ENCODE results near the gene EIF2D.

Gene EIF2D

DNA sequence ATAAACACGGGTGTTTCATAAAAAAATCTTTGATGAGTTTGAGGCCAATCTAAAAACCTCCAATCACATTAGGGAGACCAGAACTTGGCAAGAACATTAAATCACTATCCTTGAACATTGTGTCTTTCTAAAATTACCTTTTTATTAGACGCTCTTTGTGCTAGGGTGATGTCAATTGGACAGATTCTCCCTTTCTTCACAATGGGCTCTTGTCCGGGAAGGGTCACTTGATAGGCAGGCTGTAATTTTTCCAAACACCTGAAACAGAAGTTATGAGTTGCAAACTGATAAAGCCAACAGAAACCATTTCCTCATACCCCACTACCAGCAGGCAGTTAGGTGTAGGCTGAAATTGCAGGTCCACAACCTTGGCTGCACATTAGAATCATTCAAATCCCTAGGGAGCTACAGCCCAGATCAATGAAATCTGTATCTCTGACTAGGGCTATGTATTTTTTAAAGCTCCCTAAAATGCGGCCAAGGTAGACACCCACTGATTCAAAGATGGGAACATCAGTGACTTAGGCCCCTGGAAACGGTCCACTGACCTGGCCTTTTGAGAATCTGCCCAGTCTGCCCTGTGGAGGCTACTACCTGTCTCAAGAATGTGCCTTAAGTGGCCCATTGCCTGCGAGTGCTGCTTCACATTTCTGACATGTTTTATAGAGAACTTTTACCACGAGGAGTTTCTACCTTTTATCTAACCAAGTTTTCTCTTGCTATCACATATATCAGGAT, 16.5 kb downstream of the EIF2D start:
- DNase-seq: no peak
- Histone ChIP-seq H3K4me3 (ENCODE audit: low read depth in 1 of 2, low read length in 2 of 2) (no peak overlapping the region), H3K79me2 (ENCODE audit: insufficient read depth, low read length) (no peaks in the 10 kb centered on the region), H3K4me1 (ENCODE audit: insufficient read depth, low read length) (no peaks in the 10 kb centered on the region), H3K9ac (ENCODE audit: low read depth, low read length) (no peak overlapping the region), H3K36me3 (ENCODE audit: insufficient read depth, low read length) (peaks cover 91% of the 10 kb centered on the region), H2AFZ (ENCODE audit: low read depth, low read length) (no peak overlapping the region), H4K20me1 (ENCODE audit: insufficient read depth, low read length) (no peaks in the 10 kb centered on the region), H3K27ac (ENCODE audit: low read length) (no peak overlapping the region), H3K9me3 (ENCODE audit: insufficient read depth, low read length, severe bottlenecking) (no peaks in the 10 kb centered on the region), H3K4me2 (ENCODE audit: insufficient read depth, low read length) (no peak overlapping the region), H3K27me3 (ENCODE audit: insufficient read depth, low read length, poor library complexity) (no peaks in the 10 kb centered on the region)
- TF ChIP-seq, protein P1, sequence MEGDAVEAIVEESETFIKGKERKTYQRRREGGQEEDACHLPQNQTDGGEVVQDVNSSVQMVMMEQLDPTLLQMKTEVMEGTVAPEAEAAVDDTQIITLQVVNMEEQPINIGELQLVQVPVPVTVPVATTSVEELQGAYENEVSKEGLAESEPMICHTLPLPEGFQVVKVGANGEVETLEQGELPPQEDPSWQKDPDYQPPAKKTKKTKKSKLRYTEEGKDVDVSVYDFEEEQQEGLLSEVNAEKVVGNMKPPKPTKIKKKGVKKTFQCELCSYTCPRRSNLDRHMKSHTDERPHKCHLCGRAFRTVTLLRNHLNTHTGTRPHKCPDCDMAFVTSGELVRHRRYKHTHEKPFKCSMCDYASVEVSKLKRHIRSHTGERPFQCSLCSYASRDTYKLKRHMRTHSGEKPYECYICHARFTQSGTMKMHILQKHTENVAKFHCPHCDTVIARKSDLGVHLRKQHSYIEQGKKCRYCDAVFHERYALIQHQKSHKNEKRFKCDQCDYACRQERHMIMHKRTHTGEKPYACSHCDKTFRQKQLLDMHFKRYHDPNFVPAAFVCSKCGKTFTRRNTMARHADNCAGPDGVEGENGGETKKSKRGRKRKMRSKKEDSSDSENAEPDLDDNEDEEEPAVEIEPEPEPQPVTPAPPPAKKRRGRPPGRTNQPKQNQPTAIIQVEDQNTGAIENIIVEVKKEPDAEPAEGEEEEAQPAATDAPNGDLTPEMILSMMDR (IDR thresholded peaks at IDR 0.05; ENCODE audit: borderline replicate concordance, extremely low read depth, low read length, poor library complexity, severe bottlenecking): no peak
- TF ChIP-seq EZH2 (IDR thresholded peaks at IDR 0.05; ENCODE audit: borderline replicate concordance, low read depth, low read length, severe bottlenecking): no peak
- no peak for ATAC-seq (ENCODE audit: insufficient read depth, low read depth)

DNA sequence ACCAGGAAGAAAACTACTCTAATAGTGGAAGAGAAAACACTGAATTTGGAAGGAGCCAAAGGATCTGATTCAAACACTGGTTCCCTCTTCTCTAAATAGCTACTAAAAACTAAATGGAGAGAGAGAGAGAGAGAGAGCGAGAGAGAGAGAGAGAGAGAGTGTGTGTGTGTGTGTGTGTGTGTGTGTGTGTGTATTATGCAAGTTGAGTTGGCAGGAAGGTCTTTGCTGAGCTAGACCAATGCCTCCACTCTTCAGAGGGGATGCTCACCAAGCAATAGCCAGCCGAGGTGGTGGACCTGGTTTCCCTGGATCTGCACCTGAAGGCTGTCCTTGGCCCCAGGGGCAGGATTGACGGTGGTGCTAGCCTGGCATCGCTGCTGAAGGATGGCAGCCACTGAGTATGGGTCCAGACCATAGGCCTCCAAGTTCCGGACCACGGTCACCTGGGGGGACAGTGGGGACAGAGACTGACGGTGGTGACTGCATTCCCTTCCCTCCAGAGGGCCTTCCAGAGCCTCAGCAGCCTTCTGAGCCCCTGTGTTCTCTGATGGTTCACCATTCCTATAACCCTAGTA, 18.8 kb downstream of the EIF2D start:
- DNase-seq (no peak), ATAC-seq (ENCODE audit: insufficient read depth, low read depth) (no peak)
- Histone ChIP-seq H3K79me2 (ENCODE audit: insufficient read depth, low read length) (no peaks in the 10 kb centered on the region), H3K36me3 (ENCODE audit: insufficient read depth, low read length) (peaks cover 91% of the 10 kb centered on the region), H3K9ac (ENCODE audit: low read depth, low read length) (no peak overlapping the region), H3K27ac (ENCODE audit: low read length) (no peak overlapping the region), H2AFZ (ENCODE audit: low read depth, low read length) (no peak overlapping the region), H3K9me3 (ENCODE audit: insufficient read depth, low read length, severe bottlenecking) (no peaks in the 10 kb centered on the region), H3K4me2 (ENCODE audit: insufficient read depth, low read length) (no peak overlapping the region), H3K4me3 (ENCODE audit: low read depth in 1 of 2, low read length in 2 of 2) (no peak overlapping the region), H3K27me3 (ENCODE audit: insufficient read depth, low read length, poor library complexity) (no peaks in the 10 kb centered on the region), H4K20me1 (ENCODE audit: insufficient read depth, low read length) (no peaks in the 10 kb centered on the region), H3K4me1 (ENCODE audit: insufficient read depth, low read length) (no peaks in the 10 kb centered on the region)
- no peak for TF ChIP-seq EZH2 (IDR thresholded peaks at IDR 0.05; ENCODE audit: borderline replicate concordance, low read depth, low read length, severe bottlenecking)

DNA sequence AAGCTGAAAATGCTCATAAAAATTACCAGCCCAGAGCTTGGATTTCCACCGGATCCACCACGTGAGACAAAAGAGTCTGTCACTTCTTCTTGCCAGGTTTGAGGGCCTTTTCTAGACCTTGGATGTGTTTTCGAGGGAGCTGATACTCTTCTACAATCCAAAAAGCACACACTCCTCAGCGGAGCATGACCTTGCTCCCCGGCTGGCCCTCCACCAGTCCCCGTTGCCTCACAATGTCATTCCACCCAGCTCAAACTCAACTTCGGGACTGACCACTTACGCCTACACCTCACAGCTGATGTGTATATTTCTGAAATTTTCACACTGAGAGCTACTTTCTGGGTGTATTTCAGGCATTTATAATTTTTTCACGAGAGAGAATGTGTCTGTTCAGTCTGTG, 20.6 kb downstream of the EIF2D start:
- H3K4me3 ChIP-seq (ENCODE audit: low read depth in 1 of 2, low read length in 2 of 2): no peak overlapping the region
- H3K4me1 ChIP-seq (ENCODE audit: insufficient read depth, low read length): no peaks in the 10 kb centered on the region
- no peak overlapping the region for H3K4me2 ChIP-seq (ENCODE audit: insufficient read depth, low read length)
- H2AFZ ChIP-seq (ENCODE audit: low read depth, low read length): no peak overlapping the region
- no peak overlapping the region for H3K9ac ChIP-seq (ENCODE audit: low read depth, low read length)
- H3K27me3 ChIP-seq (ENCODE audit: insufficient read depth, low read length, poor library complexity): no peaks in the 10 kb centered on the region
- no peak for ATAC-seq (ENCODE audit: insufficient read depth, low read depth)
- no peaks in the 10 kb centered on the region for H3K79me2 ChIP-seq (ENCODE audit: insufficient read depth, low read length)
- H3K36me3 ChIP-seq (ENCODE audit: insufficient read depth, low read length): peaks cover 95% of the 10 kb centered on the region
- H4K20me1 ChIP-seq (ENCODE audit: insufficient read depth, low read length): 0 out of 2 replicates have a peak, but pooled peaks cover 3% of the 10 kb centered on the region
- TF ChIP-seq, protein P1 (IDR thresholded peaks at IDR 0.05; ENCODE audit: borderline replicate concordance, extremely low read depth, low read length, poor library complexity, severe bottlenecking): no peak
- no peak for TF ChIP-seq EZH2 (IDR thresholded peaks at IDR 0.05; ENCODE audit: borderline replicate concordance, low read depth, low read length, severe bottlenecking)
- no peak overlapping the region for H3K27ac ChIP-seq (ENCODE audit: low read length)
- H3K9me3 ChIP-seq (ENCODE audit: insufficient read depth, low read length, severe bottlenecking): no peaks in the 10 kb centered on the region
- no peak for DNase-seq

DNA sequence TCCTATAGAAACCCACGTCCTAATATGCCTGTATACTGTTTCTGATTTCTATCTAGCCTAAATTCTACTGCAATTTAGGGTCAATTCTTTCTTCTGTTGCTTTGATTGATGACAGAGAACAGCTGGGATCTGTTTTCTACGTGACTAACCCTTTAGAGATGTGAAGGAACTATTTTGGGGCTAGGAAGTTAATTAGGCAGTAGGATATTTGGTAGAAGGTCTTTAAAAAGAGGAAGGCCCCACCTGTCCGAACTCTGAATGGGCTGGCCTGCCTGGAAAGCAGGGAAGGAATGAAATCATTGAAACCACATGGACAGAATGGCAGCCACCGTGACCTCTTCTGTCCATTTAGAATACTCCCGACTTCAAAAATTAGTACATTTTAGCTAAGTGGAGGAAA, 21.0 kb downstream of the EIF2D start:
- peaks cover 96% of the 10 kb centered on the region for H3K36me3 ChIP-seq (ENCODE audit: insufficient read depth, low read length)
- DNase-seq (no peak), ATAC-seq (ENCODE audit: insufficient read depth, low read depth) (no peak)
- H3K4me1 ChIP-seq (ENCODE audit: insufficient read depth, low read length): no peaks in the 10 kb centered on the region
- H3K27me3 ChIP-seq (ENCODE audit: insufficient read depth, low read length, poor library complexity): no peaks in the 10 kb centered on the region
- no peak overlapping the region for H3K27ac ChIP-seq (ENCODE audit: low read length)
- no peaks in the 10 kb centered on the region for H3K9me3 ChIP-seq (ENCODE audit: insufficient read depth, low read length, severe bottlenecking)
- H3K4me3 ChIP-seq (ENCODE audit: low read depth in 1 of 2, low read length in 2 of 2): no peak overlapping the region
- TF ChIP-seq, protein P1 (IDR thresholded peaks at IDR 0.05; ENCODE audit: borderline replicate concordance, extremely low read depth, low read length, poor library complexity, severe bottlenecking): no peak
- no peak for TF ChIP-seq EZH2 (IDR thresholded peaks at IDR 0.05; ENCODE audit: borderline replicate concordance, low read depth, low read length, severe bottlenecking)
- no peaks in the 10 kb centered on the region for H3K79me2 ChIP-seq (ENCODE audit: insufficient read depth, low read length)
- H3K4me2 ChIP-seq (ENCODE audit: insufficient read depth, low read length): no peak overlapping the region
- no peak overlapping the region for H3K9ac ChIP-seq (ENCODE audit: low read depth, low read length)
- H2AFZ ChIP-seq (ENCODE audit: low read depth, low read length): no peak overlapping the region
- 0 out of 2 replicates have a peak, but pooled peaks cover 4% of the 10 kb centered on the region for H4K20me1 ChIP-seq (ENCODE audit: insufficient read depth, low read length)

All from DND-41 (cell line).